ENCODE measurements around the gene CSTB. TPM values are rescaled to one million over a fixed set of nuclear protein-coding genes. Genes with fewer than 3 reads are reported as not detected.

The CSTB gene
- total RNA-seq, 1 experiment from 2014 or later = 55.9 TPM

- POLR2A ChIA-PET (ENCODE audit: low non-redundant PET) = no interaction called here
- H3K36me3 ChIP-seq (ENCODE audit: insufficient read depth, low read length, poor library complexity, severe bottlenecking) = peaks cover 36% of the 10 kb centered on the region
Measured at GRCh38 chr21:43805275-43805800, 29.2 kb upstream of the CSTB start.

GRCh38 chr21:43803558-43804300 lies 27.6 kb upstream of the CSTB start:
- no peak overlapping the region for H3K4me3 ChIP-seq (ENCODE audit: low read depth, low read length, poor library complexity, severe bottlenecking)

More at GRCh38 chr21:43805275-43805800, 29.2 kb upstream of the CSTB start:
- Histone ChIP-seq H3K9me3 (ENCODE audit: low read depth, low read length, poor library complexity, severe bottlenecking) (no peaks in the 10 kb centered on the region), H3K4me3 (ENCODE audit: low read depth, low read length, poor library complexity, severe bottlenecking) (no peak overlapping the region), H3K27me3 (replicated peaks; ENCODE audit: insufficient read depth, low read depth, low read length, poor library complexity) (no peaks in the 10 kb centered on the region), H3K27ac (ENCODE audit: low read depth, low read length, poor library complexity, severe bottlenecking) (no peak overlapping the region), H3K4me1 (ENCODE audit: insufficient read depth, low read length, poor library complexity, severe bottlenecking) (peaks cover under 1% of the 10 kb centered on the region)
- BruUV-seq (replicated peaks) = no TSS peak
- intact Hi-C loops (cut with micrococcal nuclease; ENCODE audit: unreplicated experiment) = no loop called here
- TF ChIP-seq CTCF (conservative IDR thresholded peaks at IDR 0.05; ENCODE audit: low read depth, low read length) (no peak), EZH2 (IDR thresholded peaks at IDR 0.05; ENCODE audit: borderline replicate concordance, low read depth, low read length, poor library complexity, severe bottlenecking) (no peak)
- CTCF ChIA-PET = no interaction called here
- no peak for DNase-seq (ENCODE audit: low spot score)

GRCh38 chr21:43802713-43803313 lies 26.7 kb upstream of the CSTB start:
- no peak for TF ChIP-seq EZH2 (IDR thresholded peaks at IDR 0.05; ENCODE audit: borderline replicate concordance, low read depth, low read length, poor library complexity, severe bottlenecking)
- Histone ChIP-seq H3K27me3 (replicated peaks; ENCODE audit: insufficient read depth, low read depth, low read length, poor library complexity) (no peaks in the 10 kb centered on the region), H3K27ac (ENCODE audit: low read depth, low read length, poor library complexity, severe bottlenecking) (no peak overlapping the region), H3K9me3 (ENCODE audit: low read depth, low read length, poor library complexity, severe bottlenecking) (no peaks in the 10 kb centered on the region), H3K4me1 (ENCODE audit: insufficient read depth, low read length, poor library complexity, severe bottlenecking) (no peaks in the 10 kb centered on the region), H3K4me3 (ENCODE audit: low read depth, low read length, poor library complexity, severe bottlenecking) (no peak overlapping the region), H3K36me3 (ENCODE audit: insufficient read depth, low read length, poor library complexity, severe bottlenecking) (peaks cover 60% of the 10 kb centered on the region)
- intact Hi-C loops (cut with micrococcal nuclease; ENCODE audit: unreplicated experiment) = no loop called here
- BruUV-seq (replicated peaks) = no TSS peak
- no peak for DNase-seq (ENCODE audit: low spot score)
- CTCF ChIA-PET = no interaction called here
- POLR2A ChIA-PET (ENCODE audit: low non-redundant PET) = no interaction called here

More at GRCh38 chr21:43803558-43804300, 27.6 kb upstream of the CSTB start:
- Histone ChIP-seq H3K4me1 (ENCODE audit: insufficient read depth, low read length, poor library complexity, severe bottlenecking) (no peaks in the 10 kb centered on the region), H3K9me3 (ENCODE audit: low read depth, low read length, poor library complexity, severe bottlenecking) (no peaks in the 10 kb centered on the region), H3K36me3 (ENCODE audit: insufficient read depth, low read length, poor library complexity, severe bottlenecking) (peaks cover 51% of the 10 kb centered on the region), H3K27me3 (replicated peaks; ENCODE audit: insufficient read depth, low read depth, low read length, poor library complexity) (no peaks in the 10 kb centered on the region), H3K27ac (ENCODE audit: low read depth, low read length, poor library complexity, severe bottlenecking) (no peak overlapping the region)
- CTCF ChIA-PET = no interaction called here
- POLR2A ChIA-PET (ENCODE audit: low non-redundant PET) = interaction anchor here (0.5 kb wide), 1 partner anchor 9 kb away, joined by 4 read pairs; no protein-coding TSS in a partner anchor
- DNase-seq (ENCODE audit: low spot score) = no peak
- intact Hi-C loops (cut with micrococcal nuclease; ENCODE audit: unreplicated experiment) = no loop called here
- BruUV-seq (replicated peaks) = TSS peak; percentile 37
- no peak for TF ChIP-seq CTCF (conservative IDR thresholded peaks at IDR 0.05; ENCODE audit: low read depth, low read length)
- TF ChIP-seq EZH2 (IDR thresholded peaks at IDR 0.05; ENCODE audit: borderline replicate concordance, low read depth, low read length, poor library complexity, severe bottlenecking) = no peak
